Measurements from ENCODE around the gene CCL15. TPM values are rescaled to one million over a fixed set of nuclear protein-coding genes. Genes with fewer than 3 reads are reported as not detected.
"Not testable (repeated sequence)": the region's sequence is repeated elsewhere in the genome, so short reads cannot be mapped to it uniquely, and the experiment has no call there.

Gene CCL15
- total and polyA plus RNA-seq, 4 experiments from 2014 or later = not detected

DNA sequence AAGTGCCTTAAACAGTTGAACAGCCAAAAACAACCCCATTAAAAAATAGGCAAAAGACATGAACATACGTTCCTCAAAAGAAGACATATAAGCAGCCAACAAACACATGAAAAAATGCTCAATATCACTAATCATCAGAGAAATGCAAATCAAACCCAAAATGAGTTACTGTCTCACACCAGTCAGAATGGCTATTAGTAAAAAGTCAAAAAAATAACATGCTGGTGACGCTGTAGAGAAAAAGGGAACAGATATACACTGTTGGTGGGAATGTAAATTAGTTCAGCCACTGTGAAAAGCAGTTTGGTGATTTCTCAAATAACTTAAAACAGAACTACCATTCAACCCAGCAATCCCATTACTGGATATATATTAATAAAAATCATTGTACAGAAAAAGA is 6.0 kb downstream of the CCL15 start:
- H3K36me3 Mint-ChIP-seq; H3K36me3 ChIP-seq (ENCODE audit: insufficient read depth, low read length); H3K27me3 ChIP-seq (ENCODE audit: insufficient read depth, low read length); H3K4me1 ChIP-seq (ENCODE audit: insufficient read depth, low read length); H3K27ac Mint-ChIP-seq; intact Hi-C loops (cut with micrococcal nuclease); H3K9me3 Mint-ChIP-seq; DNase-seq; H3K4me1 Mint-ChIP-seq; H3K9me3 ChIP-seq (ENCODE audit: control insufficient read depth in 1 of 2, low read length in 2 of 2); H3K4me3 Mint-ChIP-seq; H3K27ac ChIP-seq (ENCODE audit: low read depth, low read length); POLR2A ChIA-PET (ENCODE audit: partially characterized antibody); H3K4me3 ChIP-seq (ENCODE audit: low read length in 2 of 2): not testable (repeated sequence)
- CTCF ChIA-PET (ENCODE audit: partially characterized antibody) = interaction anchor here (0.7 kb wide), 1 partner anchor 20 kb away, joined by 3 read pairs; no protein-coding TSS in a partner anchor
- H3K27me3 Mint-ChIP-seq = peaks cover 12 to 16% of the 10 kb centered on the region in 2 donors

DNA sequence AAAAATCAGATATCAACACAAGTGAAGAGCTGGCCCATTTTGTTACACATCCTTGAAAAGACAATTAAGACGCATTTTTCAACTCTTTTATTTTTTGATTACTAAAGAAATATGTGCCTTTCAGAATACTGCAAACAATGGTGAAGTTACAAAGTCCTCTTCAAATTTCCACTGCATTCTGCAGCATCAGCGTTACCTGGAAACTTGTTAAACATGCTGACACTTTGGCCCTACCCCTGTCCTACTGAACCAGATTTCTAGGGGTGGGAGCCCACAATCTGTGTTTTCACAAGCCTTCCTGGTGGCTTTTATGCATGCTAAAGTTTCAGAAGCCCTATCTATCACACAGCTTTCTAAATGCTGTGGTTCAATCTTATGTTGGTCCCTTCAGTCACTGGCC is 10.3 kb downstream of the CCL15 start:
- Histone ChIP-seq H3K27me3 (ENCODE audit: insufficient read depth, low read length) (no peaks in the 10 kb centered on the region), H3K4me1 (ENCODE audit: insufficient read depth, low read length) (no peaks in the 10 kb centered on the region), H3K36me3 (ENCODE audit: insufficient read depth, low read length) (no peaks in the 10 kb centered on the region), H3K27ac (ENCODE audit: low read depth, low read length) (no peak overlapping the region), H3K9me3 (ENCODE audit: control insufficient read depth in 1 of 2, low read length in 2 of 2) (no peaks in the 10 kb centered on the region), H3K4me3 (ENCODE audit: low read length in 2 of 2) (no peak overlapping the region)
- intact Hi-C loops (cut with micrococcal nuclease) = no loop called here
- peaks cover 0 to 1% of the 10 kb centered on the region in 2 donors for H3K36me3 Mint-ChIP-seq
- no peak overlapping the region for H3K27ac Mint-ChIP-seq
- no peaks in the 10 kb centered on the region for H3K4me1 Mint-ChIP-seq
- no peak overlapping the region for H3K4me3 Mint-ChIP-seq
- ChIA-PET CTCF (ENCODE audit: partially characterized antibody) (no interaction called here), POLR2A (ENCODE audit: partially characterized antibody) (no interaction called here)
- DNase-seq = no peak
- H3K27me3 Mint-ChIP-seq = peaks cover 14 to 15% of the 10 kb centered on the region in 2 donors
- peaks cover 0 to 12% (median 7%) of the 10 kb centered on the region in 8 donors for H3K9me3 Mint-ChIP-seq

DNA sequence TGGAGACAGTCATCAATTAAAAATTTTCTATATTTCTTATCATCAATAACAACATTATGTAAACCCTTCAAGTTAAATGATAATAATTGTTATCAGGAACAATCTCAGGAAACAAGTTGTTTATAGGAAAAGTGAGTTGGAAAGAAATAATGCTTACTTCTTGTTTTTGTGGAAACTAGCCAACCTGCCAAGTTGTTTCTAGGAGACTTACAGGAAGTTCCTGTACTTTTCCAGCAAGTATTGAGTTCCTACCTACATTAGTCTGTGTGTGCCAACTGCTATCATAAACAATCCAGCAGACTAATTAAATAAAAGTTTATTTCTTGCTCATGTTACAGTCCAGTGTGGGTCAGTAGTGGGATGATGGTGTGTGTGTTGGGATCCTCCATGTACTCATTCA is 13.2 kb downstream of the CCL15 start:
- CTCF ChIA-PET (ENCODE audit: partially characterized antibody) = no interaction called here

DNA sequence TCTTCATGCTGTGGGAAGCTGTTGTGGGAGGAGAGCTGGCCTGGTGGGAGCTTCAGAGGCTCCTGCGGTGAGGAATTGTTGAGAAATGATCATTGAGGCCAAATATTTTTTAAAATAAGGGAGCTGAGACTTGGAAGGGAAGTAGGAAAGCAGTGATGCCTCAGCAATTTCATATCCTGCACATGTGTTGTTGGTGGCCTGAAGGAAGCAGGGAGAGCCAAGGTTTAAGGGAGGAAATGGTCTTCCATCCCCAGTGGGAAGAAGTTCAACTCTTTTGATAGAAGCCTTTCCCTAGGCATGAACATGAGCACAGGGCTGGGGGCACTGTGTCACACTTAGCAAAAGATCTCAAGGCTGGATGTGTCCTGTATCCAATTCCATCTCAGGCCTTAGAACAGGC is 14.7 kb downstream of the CCL15 start, which contains the start of gene CCL14:
CCL14 (minus strand) TSS at position 87 of the 400 bp plus-strand sequence; CDS start at position 7, 80 bp downstream.
- H3K27ac ChIP-seq (ENCODE audit: low read depth, low read length) = no peak within 1 kb of the TSS
- Mint-ChIP-seq H3K27me3 (peaks cover 2 to 5% of the 10 kb centered on the region in 2 donors), H3K9me3 (peaks cover 0 to 11% (median 6%) of the 10 kb centered on the region in 8 donors), H3K4me3 (no peak within 1 kb of the TSS), H3K4me1 (no peaks in the 10 kb centered on the region), H3K27ac (no peak within 1 kb of the TSS), H3K36me3 (no peaks in the 10 kb centered on the region)
- POLR2A ChIA-PET (ENCODE audit: partially characterized antibody) = no interaction called here
- H3K27me3 ChIP-seq (ENCODE audit: insufficient read depth, low read length) = no peaks in the 10 kb centered on the region
- H3K4me3 ChIP-seq (ENCODE audit: low read length in 2 of 2) = no peak within 1 kb of the TSS
- CTCF ChIA-PET (ENCODE audit: partially characterized antibody) = interaction anchor here (1.5 kb wide), 1 partner anchor 10 kb away, joined by 5 read pairs; no protein-coding TSS in a partner anchor
- H3K9me3 ChIP-seq (ENCODE audit: control insufficient read depth in 1 of 2, low read length in 2 of 2) = no peaks in the 10 kb centered on the region
- H3K4me1 ChIP-seq (ENCODE audit: insufficient read depth, low read length) = no peaks in the 10 kb centered on the region
- intact Hi-C loops (cut with micrococcal nuclease) = no loop called here
- no peaks in the 10 kb centered on the region for H3K36me3 ChIP-seq (ENCODE audit: insufficient read depth, low read length)
- no peak for DNase-seq

More for the DNA sequence above, 13.2 kb downstream of the CCL15 start:
- Mint-ChIP-seq H3K9me3 (peaks cover 0 to 12% (median 6%) of the 10 kb centered on the region in 8 donors), H3K27ac (no peak overlapping the region), H3K27me3 (peaks cover 10% of the 10 kb centered on the region in 2 donors), H3K36me3 (peaks cover 0 to 1% of the 10 kb centered on the region in 2 donors), H3K4me1 (no peaks in the 10 kb centered on the region), H3K4me3 (no peak overlapping the region)
- no peak overlapping the region for H3K4me3 ChIP-seq (ENCODE audit: low read length in 2 of 2)
- H3K4me1 ChIP-seq (ENCODE audit: insufficient read depth, low read length) = no peaks in the 10 kb centered on the region
- H3K27me3 ChIP-seq (ENCODE audit: insufficient read depth, low read length) = no peaks in the 10 kb centered on the region
- no peak for DNase-seq
- no peaks in the 10 kb centered on the region for H3K36me3 ChIP-seq (ENCODE audit: insufficient read depth, low read length)
- intact Hi-C loops (cut with micrococcal nuclease) = no loop called here
- no peak overlapping the region for H3K27ac ChIP-seq (ENCODE audit: low read depth, low read length)
- POLR2A ChIA-PET (ENCODE audit: partially characterized antibody) = no interaction called here
- H3K9me3 ChIP-seq (ENCODE audit: control insufficient read depth in 1 of 2, low read length in 2 of 2) = no peaks in the 10 kb centered on the region

DNA sequence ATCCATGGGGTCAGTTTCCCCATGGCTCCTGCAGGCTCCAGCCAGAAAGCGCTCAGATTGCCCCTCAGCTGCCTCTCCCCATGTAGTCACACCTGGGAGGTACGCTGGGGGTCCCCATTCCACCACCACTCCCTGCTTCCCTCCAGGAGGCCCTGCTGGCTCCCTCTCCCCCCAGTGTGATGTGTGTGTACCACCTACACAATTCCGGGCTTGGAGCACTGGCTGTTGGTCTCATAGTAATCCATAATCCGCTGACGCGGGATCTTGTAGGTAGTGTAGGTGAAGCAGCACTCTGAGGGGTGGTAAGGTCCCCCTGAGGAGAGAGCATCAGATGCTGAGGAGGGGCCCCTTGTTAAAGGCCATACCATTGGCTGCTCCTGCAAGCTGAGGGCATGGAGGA is 17.2 kb downstream of the CCL15 start:
- Mint-ChIP-seq H3K4me1 (no peaks in the 10 kb centered on the region), H3K4me3 (no peak overlapping the region), H3K27me3 (peaks cover 2 to 3% of the 10 kb centered on the region in 2 donors), H3K9me3 (peaks cover 0 to 6% (median 2%) of the 10 kb centered on the region in 8 donors), H3K36me3 (no peaks in the 10 kb centered on the region), H3K27ac (no peak overlapping the region)
- Histone ChIP-seq H3K4me3 (ENCODE audit: low read length in 2 of 2) (no peak overlapping the region), H3K27me3 (ENCODE audit: insufficient read depth, low read length) (no peaks in the 10 kb centered on the region), H3K36me3 (ENCODE audit: insufficient read depth, low read length) (no peaks in the 10 kb centered on the region), H3K27ac (ENCODE audit: low read depth, low read length) (no peak overlapping the region), H3K9me3 (ENCODE audit: control insufficient read depth in 1 of 2, low read length in 2 of 2) (no peaks in the 10 kb centered on the region), H3K4me1 (ENCODE audit: insufficient read depth, low read length) (no peaks in the 10 kb centered on the region)
- POLR2A ChIA-PET (ENCODE audit: partially characterized antibody) = no interaction called here
- intact Hi-C loops (cut with micrococcal nuclease) = no loop called here
- DNase-seq = no peak
- CTCF ChIA-PET (ENCODE audit: partially characterized antibody) = interaction anchor here (1.7 kb wide), 1 partner anchor 9 kb away, joined by 5 read pairs; no protein-coding TSS in a partner anchor

GRCh38 chr17:35982409-35983191 is 18.8 kb downstream of the CCL15 start:
- Mint-ChIP-seq H3K9me3 (peaks cover 0 to 1% (median 0%) of the 10 kb centered on the region in 8 donors), H3K4me1 (no peaks in the 10 kb centered on the region), H3K4me3 (no peak overlapping the region), H3K36me3 (no peaks in the 10 kb centered on the region), H3K27ac (no peak overlapping the region), H3K27me3 (peaks cover 0 to 2% of the 10 kb centered on the region in 2 donors)
- no peaks in the 10 kb centered on the region for H3K9me3 ChIP-seq (ENCODE audit: control insufficient read depth in 1 of 2, low read length in 2 of 2)
- no peaks in the 10 kb centered on the region for H3K36me3 ChIP-seq (ENCODE audit: insufficient read depth, low read length)
- intact Hi-C loops (cut with micrococcal nuclease) = no loop called here
- ChIA-PET POLR2A (ENCODE audit: partially characterized antibody) (no interaction called here), CTCF (ENCODE audit: partially characterized antibody) (interaction anchor here (1.4 kb wide), 1 partner anchor 63 kb away, joined by 3 read pairs; no protein-coding TSS in a partner anchor)
- H3K27ac ChIP-seq (ENCODE audit: low read depth, low read length) = no peak overlapping the region
- no peak overlapping the region for H3K4me3 ChIP-seq (ENCODE audit: low read length in 2 of 2)
- no peaks in the 10 kb centered on the region for H3K4me1 ChIP-seq (ENCODE audit: insufficient read depth, low read length)
- DNase-seq = no peak
- H3K27me3 ChIP-seq (ENCODE audit: insufficient read depth, low read length) = no peaks in the 10 kb centered on the region

- Mint-ChIP-seq H3K4me1 (no peaks in the 10 kb centered on the region), H3K36me3 (no peaks in the 10 kb centered on the region), H3K27ac (no peak overlapping the region), H3K4me3 (no peak overlapping the region), H3K27me3 (peaks cover 0 to 2% of the 10 kb centered on the region in 2 donors), H3K9me3 (peaks cover 0 to 1% (median 0%) of the 10 kb centered on the region in 8 donors)
- POLR2A ChIA-PET (ENCODE audit: partially characterized antibody) = no interaction called here
- Histone ChIP-seq H3K27me3 (ENCODE audit: insufficient read depth, low read length) (no peaks in the 10 kb centered on the region), H3K9me3 (ENCODE audit: control insufficient read depth in 1 of 2, low read length in 2 of 2) (no peaks in the 10 kb centered on the region), H3K36me3 (ENCODE audit: insufficient read depth, low read length) (no peaks in the 10 kb centered on the region), H3K27ac (ENCODE audit: low read depth, low read length) (no peak overlapping the region), H3K4me1 (ENCODE audit: insufficient read depth, low read length) (no peaks in the 10 kb centered on the region), H3K4me3 (ENCODE audit: low read length in 2 of 2) (no peak overlapping the region)
- CTCF ChIA-PET (ENCODE audit: partially characterized antibody) = interaction anchor here (1.4 kb wide), 1 partner anchor 64 kb away, joined by 3 read pairs; no protein-coding TSS in a partner anchor
- no peak for DNase-seq
- intact Hi-C loops (cut with micrococcal nuclease) = no loop called here
Observed at GRCh38 chr17:35981908-35982330, 19.4 kb downstream of the CCL15 start.

Data from CD4-positive, alpha-beta memory T cell (primary cell).